GM12801 (cell line): ENCODE measurements around the gene BATF3.

Experiments used
- CTCF ChIP-seq: IDR thresholded peaks from one replicate; pipeline ENCODE4 v1.5.1; 2011; ENCODE audit warnings: control low read depth; ENCODE audit not compliant: insufficient read length; ENCODE audit errors: extremely low read depth

The BATF3 gene

GRCh38 chr1:212700892-212701819 is 1.5 kb upstream of the BATF3 start:
- no peak for TF ChIP-seq CTCF

- no peak for TF ChIP-seq CTCF
Observed at GRCh38 chr1:212700223-212700891, 717 bp upstream of the BATF3 start.

- no peak for TF ChIP-seq CTCF
Observed at GRCh38 chr1:212699104-212699624, 476 bp downstream of the BATF3 start.

- no peak for TF ChIP-seq CTCF
Observed at GRCh38 chr1:212698467-212699103, 1.1 kb downstream of the BATF3 start.

GRCh38 chr1:212696721-212697331 is 2.8 kb downstream of the BATF3 start:
- no peak for TF ChIP-seq CTCF

- TF ChIP-seq CTCF, result no peak
Observed at GRCh38 chr1:212692774-212693644, 6.6 kb downstream of the BATF3 start.
